ENCODE data around the gene LNP1.

DNA sequence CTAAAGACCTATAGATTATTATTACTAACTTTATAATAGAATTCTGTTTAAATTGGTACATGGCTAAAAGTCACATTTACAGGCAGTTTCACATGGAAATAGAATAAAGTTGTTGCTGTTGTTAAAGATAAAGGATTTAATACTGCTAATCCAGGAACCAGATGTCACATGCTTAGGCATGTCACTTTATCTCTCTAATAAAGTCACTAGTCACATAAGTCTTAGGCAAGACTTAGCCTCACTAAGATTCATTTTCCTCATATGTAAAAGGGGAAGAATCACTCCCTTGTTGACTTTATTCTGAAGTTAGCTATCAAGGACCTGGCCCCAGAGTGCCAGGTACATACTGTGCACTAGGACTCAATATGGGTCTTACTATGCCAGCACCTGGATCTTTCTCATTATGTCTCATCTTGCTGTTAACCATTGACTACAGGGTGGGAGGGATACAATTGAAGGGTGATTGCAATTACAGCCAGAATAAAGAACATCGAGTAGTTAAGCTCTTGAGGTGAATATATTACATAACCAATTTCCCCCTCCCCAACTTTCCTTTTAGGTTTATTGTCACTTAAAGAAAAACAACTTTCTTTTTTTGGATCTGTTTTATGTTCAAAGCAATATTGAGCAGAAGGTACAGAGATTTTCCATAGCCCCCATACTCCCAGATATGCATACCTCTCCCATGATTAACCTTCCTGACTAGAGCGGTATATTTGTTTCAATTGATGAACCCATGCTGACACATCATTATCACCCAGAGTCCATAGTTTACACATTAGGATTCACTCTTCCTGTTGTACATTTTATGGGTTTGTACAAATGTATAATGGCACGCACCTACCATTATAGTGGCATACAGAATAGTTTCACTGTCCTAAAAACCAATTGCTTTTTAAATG is 36.6 kb downstream of the LNP1 start:
- TF ChIP-seq, protein P1, sequence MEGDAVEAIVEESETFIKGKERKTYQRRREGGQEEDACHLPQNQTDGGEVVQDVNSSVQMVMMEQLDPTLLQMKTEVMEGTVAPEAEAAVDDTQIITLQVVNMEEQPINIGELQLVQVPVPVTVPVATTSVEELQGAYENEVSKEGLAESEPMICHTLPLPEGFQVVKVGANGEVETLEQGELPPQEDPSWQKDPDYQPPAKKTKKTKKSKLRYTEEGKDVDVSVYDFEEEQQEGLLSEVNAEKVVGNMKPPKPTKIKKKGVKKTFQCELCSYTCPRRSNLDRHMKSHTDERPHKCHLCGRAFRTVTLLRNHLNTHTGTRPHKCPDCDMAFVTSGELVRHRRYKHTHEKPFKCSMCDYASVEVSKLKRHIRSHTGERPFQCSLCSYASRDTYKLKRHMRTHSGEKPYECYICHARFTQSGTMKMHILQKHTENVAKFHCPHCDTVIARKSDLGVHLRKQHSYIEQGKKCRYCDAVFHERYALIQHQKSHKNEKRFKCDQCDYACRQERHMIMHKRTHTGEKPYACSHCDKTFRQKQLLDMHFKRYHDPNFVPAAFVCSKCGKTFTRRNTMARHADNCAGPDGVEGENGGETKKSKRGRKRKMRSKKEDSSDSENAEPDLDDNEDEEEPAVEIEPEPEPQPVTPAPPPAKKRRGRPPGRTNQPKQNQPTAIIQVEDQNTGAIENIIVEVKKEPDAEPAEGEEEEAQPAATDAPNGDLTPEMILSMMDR (IDR thresholded peaks at IDR 0.05) = no peak
- peak in 2 of 3 donors; percentile 38 to 42 for TF ChIP-seq POLR2A (IDR thresholded peaks at IDR 0.05)

All from body of pancreas (tissue), 4 donors.